Neural crest cell (in vitro differentiated cells): ENCODE data around the gene FBN3. TPM values are rescaled to one million over a fixed set of nuclear protein-coding genes. Genes with fewer than 3 reads are reported as not detected.

ENCODE experiments used
- DNase-seq: peaks from one replicate; pipeline ENCODE4 v3.0.0; 2021; ENCODE audit warnings: low read depth, mixed read lengths, low spot score
- H3K27ac Mint-ChIP-seq: one replicate; pipeline ENCODE4 v1.8.0; 2021; ENCODE audit warnings: mild to moderate bottlenecking, mixed read lengths; ENCODE audit not compliant: unreplicated experiment
- H3K27me3 Mint-ChIP-seq: 2 replicates; pipeline ENCODE4 v1.8.0; 2021; ENCODE audit warnings: low read depth, mild to moderate bottlenecking, mixed read lengths
- H3K36me3 Mint-ChIP-seq: 2 replicates; pipeline ENCODE4 v1.8.0; 2021; ENCODE audit warnings: low read depth, mild to moderate bottlenecking, mixed read lengths
- H3K4me1 Mint-ChIP-seq: 2 replicates; pipeline ENCODE4 v1.8.0; 2021; ENCODE audit warnings: mixed read lengths
- H3K4me3 Mint-ChIP-seq: one replicate; pipeline ENCODE4 v1.8.0; 2021; ENCODE audit warnings: mild to moderate bottlenecking, mixed read lengths
- H3K9me3 Mint-ChIP-seq: 2 replicates; pipeline ENCODE4 v1.8.0; 2021; ENCODE audit warnings: mixed read lengths
- CTCF ChIP-seq: fragments of 200-600 bp; sonication (generic); conservative IDR thresholded peaks from 2 replicates; pipeline ENCODE4 v1.5.0; 2021; ENCODE audit warnings: antibody characterized with exemption, mild to moderate bottlenecking
- total RNA-seq: library from RNA; stranded (reverse); gene quantifications from 2 replicates; pipeline ENCODE4 v1.2.1, GENCODE V29; 2021

Gene FBN3
- total RNA-seq, 1 donor from 2014 or later, result 13.9 TPM

GRCh38 chr19:8087876-8088275 is 61.5 kb downstream of the FBN3 start:
- Mint-ChIP-seq H3K4me3 (no peak overlapping the region), H3K36me3 (no peaks in the 10 kb centered on the region), H3K27me3 (no peaks in the 10 kb centered on the region), H3K4me1 (peaks cover 10% of the 10 kb centered on the region), H3K27ac (no peak overlapping the region), H3K9me3 (no peaks in the 10 kb centered on the region)
- TF ChIP-seq CTCF, result no peak
- no peak for DNase-seq

- Mint-ChIP-seq H3K27me3 (no peaks in the 10 kb centered on the region), H3K4me1 (peaks cover 10% of the 10 kb centered on the region), H3K36me3 (no peaks in the 10 kb centered on the region), H3K27ac (no peak overlapping the region), H3K4me3 (no peak overlapping the region), H3K9me3 (no peaks in the 10 kb centered on the region)
- TF ChIP-seq CTCF, result no peak
- no peak for DNase-seq
These were observed 62.5 kb downstream of the FBN3 start for GRCh38 chr19:8086849-8087248.

GRCh38 chr19:8085598-8086408 is 63.6 kb downstream of the FBN3 start:
- H3K9me3 Mint-ChIP-seq, result no peaks in the 10 kb centered on the region
- H3K27me3 Mint-ChIP-seq, result no peaks in the 10 kb centered on the region
- DNase-seq, result peak; percentile 34
- TF ChIP-seq CTCF, result no peak
- H3K36me3 Mint-ChIP-seq, result no peaks in the 10 kb centered on the region
- H3K4me1 Mint-ChIP-seq, result peaks cover 10% of the 10 kb centered on the region
- peak overlapping the region; percentile 59 for H3K4me3 Mint-ChIP-seq
- peak overlapping the region; percentile 96 for H3K27ac Mint-ChIP-seq

GRCh38 chr19:8084152-8084551 is 65.2 kb downstream of the FBN3 start:
- Mint-ChIP-seq H3K4me3 (no peak overlapping the region), H3K27ac (peak overlapping the region; percentile 5), H3K36me3 (no peaks in the 10 kb centered on the region), H3K4me1 (peaks cover 10% of the 10 kb centered on the region), H3K27me3 (no peaks in the 10 kb centered on the region), H3K9me3 (no peaks in the 10 kb centered on the region)
- no peak for TF ChIP-seq CTCF
- DNase-seq, result no peak

- H3K36me3 Mint-ChIP-seq, result no peaks in the 10 kb centered on the region
- H3K4me3 Mint-ChIP-seq, result no peak overlapping the region
- no peak overlapping the region for H3K27ac Mint-ChIP-seq
- no peak for TF ChIP-seq CTCF
- no peaks in the 10 kb centered on the region for H3K9me3 Mint-ChIP-seq
- DNase-seq, result no peak
- peaks cover 10% of the 10 kb centered on the region for H3K4me1 Mint-ChIP-seq
- no peaks in the 10 kb centered on the region for H3K27me3 Mint-ChIP-seq
These were observed 66.3 kb downstream of the FBN3 start for GRCh38 chr19:8083141-8083540.
